ENCODE measurements around the gene NXPH1. TPM values are rescaled to one million over a fixed set of nuclear protein-coding genes. Genes with fewer than 3 reads are reported as not detected.

The NXPH1 gene
- total and polyA plus RNA-seq, 2 experiments from 2014 or later = 0.45 to 3.0 TPM

DNA sequence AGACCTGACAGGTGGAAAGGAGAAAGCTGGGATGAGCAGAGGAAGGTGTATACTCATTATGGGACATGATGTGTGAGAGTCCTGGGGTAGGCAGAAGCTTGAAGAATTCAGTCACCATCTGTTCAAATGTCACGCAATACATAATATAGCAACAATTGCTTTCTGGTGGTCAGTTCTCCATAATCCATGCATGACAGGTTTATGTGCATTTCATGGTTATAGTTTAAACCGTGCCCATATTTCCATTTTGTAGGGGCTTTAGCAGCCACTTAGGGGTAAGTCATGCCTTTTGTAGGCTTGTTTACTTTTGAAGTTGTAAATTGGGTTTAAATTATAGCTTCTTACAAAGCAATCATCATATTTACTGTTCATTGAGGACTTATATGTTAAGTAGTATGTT is 158.8 kb downstream of the NXPH1 start:
- Histone ChIP-seq H4K20me1 (replicated peaks; ENCODE audit: insufficient read depth) (no peaks in the 10 kb centered on the region), H3K79me2 (replicated peaks; ENCODE audit: insufficient read depth) (no peaks in the 10 kb centered on the region), H3K36me3 (ENCODE audit: insufficient read depth) (no peaks in the 10 kb centered on the region), H3K4me1 (ENCODE audit: insufficient read depth) (peaks cover 24% of the 10 kb centered on the region), H3K4me3 (no peak overlapping the region), H3K27me3 (ENCODE audit: insufficient read depth) (no peaks in the 10 kb centered on the region), H3K9me2 (ENCODE audit: insufficient read depth) (no peaks in the 10 kb centered on the region), H2AFZ (no peak overlapping the region), H3K4me2 (no peak overlapping the region), H3K27ac (ENCODE audit: low read depth) (no peak overlapping the region), H3F3A (replicated peaks; ENCODE audit: low read depth) (no peaks in the 10 kb centered on the region)
- Mint-ChIP-seq H3K4me3 (no peak overlapping the region), H3K27ac (no peak overlapping the region), H3K4me1 (peaks cover 22% of the 10 kb centered on the region), H3K36me3 (ENCODE audit: low read depth) (no peaks in the 10 kb centered on the region; the same call in 2 of the 3 replicates), H3K27me3 (ENCODE audit: insufficient read depth, low read depth, poor library complexity) (no peaks in the 10 kb centered on the region), H3K9me3 (peaks cover 2% of the 10 kb centered on the region; the same call in 1 of the 3 replicates)
- TF ChIP-seq STAT1 (IDR thresholded peaks at IDR 0.05; ENCODE audit: unreplicated experiment) (no peak), NANOG (IDR thresholded peaks at IDR 0.05; ENCODE audit: borderline replicate concordance) (no peak)
- ATAC-seq (no peak), DNase-seq (ENCODE audit: low spot score) (no peak)

GRCh38 chr7:8594115-8594514 is 160.7 kb downstream of the NXPH1 start:
- H3F3A ChIP-seq (replicated peaks; ENCODE audit: low read depth) = no peaks in the 10 kb centered on the region
- H3K27me3 Mint-ChIP-seq (ENCODE audit: insufficient read depth, low read depth, poor library complexity) = no peaks in the 10 kb centered on the region
- no peaks in the 10 kb centered on the region for H3K36me3 Mint-ChIP-seq (ENCODE audit: low read depth)
- TF ChIP-seq STAT1 (IDR thresholded peaks at IDR 0.05; ENCODE audit: unreplicated experiment) = no peak
- TF ChIP-seq CREB1 (CRISPR knock-in tag; IDR thresholded peaks at IDR 0.05; ENCODE audit: low read depth) = no peak
- TF ChIP-seq, protein P1, sequence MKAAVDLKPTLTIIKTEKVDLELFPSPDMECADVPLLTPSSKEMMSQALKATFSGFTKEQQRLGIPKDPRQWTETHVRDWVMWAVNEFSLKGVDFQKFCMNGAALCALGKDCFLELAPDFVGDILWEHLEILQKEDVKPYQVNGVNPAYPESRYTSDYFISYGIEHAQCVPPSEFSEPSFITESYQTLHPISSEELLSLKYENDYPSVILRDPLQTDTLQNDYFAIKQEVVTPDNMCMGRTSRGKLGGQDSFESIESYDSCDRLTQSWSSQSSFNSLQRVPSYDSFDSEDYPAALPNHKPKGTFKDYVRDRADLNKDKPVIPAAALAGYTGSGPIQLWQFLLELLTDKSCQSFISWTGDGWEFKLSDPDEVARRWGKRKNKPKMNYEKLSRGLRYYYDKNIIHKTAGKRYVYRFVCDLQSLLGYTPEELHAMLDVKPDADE (IDR thresholded peaks at IDR 0.05) = no peak
- no peak for TF ChIP-seq JUNB (IDR thresholded peaks at IDR 0.05; ENCODE audit: unreplicated experiment)
- no peak for TF ChIP-seq ZNF331 (CRISPR knock-in tag; IDR thresholded peaks at IDR 0.05; ENCODE audit: low read depth)
- no peak for TF ChIP-seq NANOG (IDR thresholded peaks at IDR 0.05; ENCODE audit: borderline replicate concordance)
- TF ChIP-seq REST (IDR thresholded peaks at IDR 0.05; ENCODE audit: unreplicated experiment) = no peak
- TF ChIP-seq ZNF114 (CRISPR knock-in tag; IDR thresholded peaks at IDR 0.05) = no peak
- TF ChIP-seq ZNF462 (CRISPR knock-in tag; IDR thresholded peaks at IDR 0.05) = no peak
- peaks cover 24% of the 10 kb centered on the region for H3K4me1 ChIP-seq (ENCODE audit: insufficient read depth)
- no peaks in the 10 kb centered on the region for H3K36me3 ChIP-seq (ENCODE audit: insufficient read depth)
- 0 out of 2 replicates have a peak overlapping the region, but pooled peaks have one; percentile 49 for H3K27ac Mint-ChIP-seq
- H2AFZ ChIP-seq = no peak overlapping the region
- H3K4me3 Mint-ChIP-seq = no peak overlapping the region
- H3K27me3 ChIP-seq (ENCODE audit: insufficient read depth) = no peaks in the 10 kb centered on the region
- no peak overlapping the region for H3K27ac ChIP-seq (ENCODE audit: low read depth)
- H3K4me2 ChIP-seq = peak overlapping the region; percentile 17
- no peaks in the 10 kb centered on the region for H3K9me3 Mint-ChIP-seq
- no peaks in the 10 kb centered on the region for H3K79me2 ChIP-seq (replicated peaks; ENCODE audit: insufficient read depth)
- H3K9me2 ChIP-seq (ENCODE audit: insufficient read depth) = no peaks in the 10 kb centered on the region
- H4K20me1 ChIP-seq (replicated peaks; ENCODE audit: insufficient read depth) = no peaks in the 10 kb centered on the region
- H3K4me3 ChIP-seq = no peak overlapping the region
- H3K4me1 Mint-ChIP-seq = peaks cover 22% of the 10 kb centered on the region
- ATAC-seq (no peak), DNase-seq (ENCODE audit: low spot score) (peak; percentile 13)
